Kidney epithelial cell (primary cell): ENCODE data around the gene AGPAT3. TPM values are rescaled to one million over a fixed set of nuclear protein-coding genes. Genes with fewer than 3 reads are reported as not detected.

Source experiments
- DNase-seq: peaks from one replicate; pipeline ENCODE4 v3.0.0-alpha.2; 2010; ENCODE audit warnings: low read depth
- H3K27me3 ChIP-seq: 2 replicates; pipeline ENCODE4 v1.6.0; 2011; ENCODE audit warnings: low read length; ENCODE audit not compliant: control insufficient read depth, insufficient read depth
- H3K36me3 ChIP-seq: 2 replicates; pipeline ENCODE4 v1.5.1; 2011; ENCODE audit warnings: low read length; ENCODE audit not compliant: control insufficient read depth, insufficient read depth
- H3K4me3 ChIP-seq: 2 replicates; pipeline ENCODE4 v1.5.1; 2011; ENCODE audit warnings: low read depth, mild to moderate bottlenecking, control low read depth, low read length
- CTCF ChIP-seq: IDR thresholded peaks from 2 replicates; pipeline ENCODE4 v1.5.1; 2011; ENCODE audit warnings: mild to moderate bottlenecking, moderate library complexity, low read length, control low read depth, inconsistent platforms; ENCODE audit not compliant: insufficient read depth, poor library complexity, severe bottlenecking
- total RNA-seq: library from RNA; depleted of rRNA; stranded (reverse); fragments of >200 nt; gene quantifications from 2 replicates; pipeline ENCODE4 v1.2.3, GENCODE V29; 2015

The AGPAT3 gene
- total RNA-seq, 1 donor from 2014 or later: 62.3 TPM

- Histone ChIP-seq H3K4me3 (no peak overlapping the region), H3K36me3 (no peaks in the 10 kb centered on the region), H3K27me3 (peaks cover 5% of the 10 kb centered on the region)
- no peak for DNase-seq
- no peak for TF ChIP-seq CTCF
Observed at GRCh38 chr21:43832158-43832550, 32.9 kb upstream of the AGPAT3 start.

DNA sequence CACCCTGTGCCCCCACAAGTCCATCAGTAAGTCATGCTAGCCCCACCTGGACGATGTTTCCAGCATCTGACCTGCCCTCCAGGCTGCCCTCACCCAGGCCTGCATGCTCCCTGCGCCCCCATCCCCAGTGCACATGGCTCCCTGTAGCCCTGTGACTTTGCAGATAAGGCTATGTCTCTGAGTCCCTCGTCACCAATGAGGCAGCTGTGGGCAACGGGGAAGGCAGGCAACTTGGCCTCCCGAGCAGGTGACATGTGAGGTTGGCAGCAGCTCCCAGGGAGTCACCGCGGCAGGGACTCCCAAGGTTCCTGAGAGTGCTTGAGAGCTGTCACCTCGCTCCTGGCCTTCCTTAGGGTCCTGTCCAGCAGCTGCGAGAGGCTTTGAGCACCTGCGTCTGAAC lies 32.4 kb upstream of the AGPAT3 start:
- DNase-seq: no peak
- Histone ChIP-seq H3K4me3 (no peak overlapping the region), H3K36me3 (no peaks in the 10 kb centered on the region), H3K27me3 (peaks cover 5% of the 10 kb centered on the region)
- TF ChIP-seq CTCF: no peak

GRCh38 chr21:43834146-43834905 lies 30.7 kb upstream of the AGPAT3 start:
- Histone ChIP-seq H3K36me3 (no peaks in the 10 kb centered on the region), H3K4me3 (no peak overlapping the region), H3K27me3 (peaks cover 5% of the 10 kb centered on the region)
- TF ChIP-seq CTCF: no peak
- DNase-seq: no peak

DNA sequence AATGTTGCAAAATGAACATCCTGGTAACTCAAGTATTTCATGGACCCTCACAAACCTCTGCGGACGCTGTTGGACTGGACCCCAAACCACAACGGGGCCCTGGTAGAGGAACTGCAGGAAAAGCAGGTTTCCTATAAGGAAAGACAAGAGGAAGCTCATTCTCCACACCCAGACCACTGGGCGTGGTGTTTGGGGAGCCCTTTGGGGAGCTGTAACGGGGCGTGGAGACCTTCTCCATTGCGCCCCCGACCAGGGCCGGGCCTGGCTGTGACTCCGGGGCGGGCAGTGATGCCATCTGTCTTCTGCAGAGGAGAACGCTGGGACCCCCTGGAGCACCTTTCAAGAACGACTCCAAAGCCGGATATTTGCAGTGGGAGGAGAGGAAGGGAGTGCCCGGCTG lies 30.0 kb upstream of the AGPAT3 start:
- Histone ChIP-seq H3K4me3 (no peak overlapping the region), H3K36me3 (no peaks in the 10 kb centered on the region), H3K27me3 (peaks cover 5% of the 10 kb centered on the region)
- TF ChIP-seq CTCF: no peak
- no peak for DNase-seq

- no peak for TF ChIP-seq CTCF
- Histone ChIP-seq H3K4me3 (no peak overlapping the region), H3K27me3 (peaks cover 5% of the 10 kb centered on the region), H3K36me3 (no peaks in the 10 kb centered on the region)
- DNase-seq: no peak
Observed at GRCh38 chr21:43835861-43836260, 29.2 kb upstream of the AGPAT3 start.

DNA sequence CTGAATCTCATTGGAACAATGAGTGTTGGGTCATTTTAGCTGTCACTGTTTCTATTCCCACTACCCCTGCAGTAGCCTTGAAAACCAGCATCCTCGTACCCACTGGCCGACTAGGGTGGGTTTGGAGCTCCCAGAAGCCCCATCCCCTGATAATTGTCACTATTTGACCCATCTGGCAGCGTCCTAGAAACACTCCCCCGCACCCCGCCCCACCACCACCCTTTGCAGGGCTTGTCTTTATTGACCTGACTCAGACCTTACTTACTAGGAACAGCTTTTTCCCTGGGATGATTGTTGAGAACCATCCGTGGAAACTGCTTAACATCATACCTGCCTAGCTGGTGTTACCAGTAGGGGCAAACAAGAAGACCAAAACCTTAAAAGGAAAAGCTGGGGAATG lies 28.4 kb upstream of the AGPAT3 start:
- no peaks in the 10 kb centered on the region for H3K36me3 ChIP-seq
- H3K27me3 ChIP-seq: peaks cover 2% of the 10 kb centered on the region

More for the DNA sequence above, 28.4 kb upstream of the AGPAT3 start:
- no peak for TF ChIP-seq CTCF
- no peak for DNase-seq
- no peak overlapping the region for H3K4me3 ChIP-seq
